GM13977 (cell line): Measurements from ENCODE around the gene PIM1.

Experiments used
- DNase-seq: peaks from one replicate; pipeline ENCODE4 v3.0.0; 2012; ENCODE audit warnings: low spot score
- CTCF ChIP-seq: IDR thresholded peaks from 2 replicates; pipeline ENCODE4 v1.5.1; 2012; ENCODE audit warnings: mild to moderate bottlenecking, control low read depth; ENCODE audit not compliant: insufficient read depth; ENCODE audit errors: extremely low read depth, missing control alignments
- in situ Hi-C: fragments of 300-500 bp; cut with MboI; formaldehyde crosslinking; loops from one replicate; pipeline ENCODE4 v1.12.0; 2022; ENCODE audit warnings: low sequenced_read_pairs, low pct_unique_long_range_greater_than_20kb, mixed read lengths, inconsistent platforms; ENCODE audit not compliant: unreplicated experiment

PIM1 gene

GRCh38 chr6:37145443-37145842 lies 24.5 kb upstream of the PIM1 start:
- no peak for DNase-seq
- in situ Hi-C loops, result no loop called here
- no peak for TF ChIP-seq CTCF

GRCh38 chr6:37146735-37147157 lies 23.2 kb upstream of the PIM1 start:
- no peak for TF ChIP-seq CTCF
- no peak for DNase-seq
- in situ Hi-C loops, result no loop called here

- TF ChIP-seq CTCF, result no peak
- DNase-seq, result no peak
- in situ Hi-C loops, result no loop called here
These were observed 20.2 kb upstream of the PIM1 start for GRCh38 chr6:37149745-37150144.

- in situ Hi-C loops, result no loop called here
- DNase-seq, result no peak
- TF ChIP-seq CTCF, result no peak
These were observed 19.6 kb upstream of the PIM1 start for GRCh38 chr6:37150314-37150713.

- peak; percentile 78 for DNase-seq
- in situ Hi-C loops, result no loop called here
These were observed 14.3 kb upstream of the PIM1 start for GRCh38 chr6:37155394-37156312.

GRCh38 chr6:37158508-37158907 lies 11.4 kb upstream of the PIM1 start:
- TF ChIP-seq CTCF, result no peak
- in situ Hi-C loops, result no loop called here
- DNase-seq, result no peak

More at GRCh38 chr6:37155394-37156312, 14.3 kb upstream of the PIM1 start:
- no peak for TF ChIP-seq CTCF
